Mesothelial cell of epicardium (in vitro differentiated cells): ENCODE data around the gene STK36. TPM values are rescaled to one million over a fixed set of nuclear protein-coding genes. Genes with fewer than 3 reads are reported as not detected.
A peak's percentile ranks its signal among the peaks of the same experiment; 100 is the strongest.

Source experiments
- DNase-seq, 2 experiments: peaks; one replicate each; pipeline ENCODE4 v3.0.0; 2021; ENCODE audit warnings: low spot score in 2 of 2; ENCODE audit not compliant: unreplicated experiment in 2 of 2
- H3K27ac Mint-ChIP-seq: 2 replicates; pipeline ENCODE4 v1.8.0; 2021; ENCODE audit warnings: mixed read lengths
- H3K27me3 Mint-ChIP-seq: 2 replicates; pipeline ENCODE4 v1.8.0; 2021; ENCODE audit warnings: low read depth, mixed read lengths
- H3K36me3 Mint-ChIP-seq: 2 replicates; pipeline ENCODE4 v1.8.0; 2021; ENCODE audit warnings: mixed read lengths
- H3K4me1 Mint-ChIP-seq: 2 replicates; pipeline ENCODE4 v1.8.0; 2021; ENCODE audit warnings: mixed read lengths
- H3K4me3 Mint-ChIP-seq: 2 replicates; pipeline ENCODE4 v1.8.0; 2021; ENCODE audit warnings: mild to moderate bottlenecking, moderate library complexity, mixed read lengths
- H3K9me3 Mint-ChIP-seq: 2 replicates; pipeline ENCODE4 v1.8.0; 2021; ENCODE audit warnings: mixed read lengths
- CTCF ChIP-seq: fragments of 200-600 bp; sonication (generic); IDR thresholded peaks from one replicate; pipeline ENCODE4 v1.5.0; 2021; ENCODE audit warnings: antibody characterized with exemption; ENCODE audit not compliant: unreplicated experiment
- total RNA-seq: library from RNA; stranded (reverse); gene quantifications from 3 replicates; pipeline ENCODE4 v1.2.1, GENCODE V29; 2021

STK36 gene
- total RNA-seq, 1 donor from 2014 or later = 115 TPM

- no peak for DNase-seq
- H3K27me3 Mint-ChIP-seq = no peaks in the 10 kb centered on the region
Measured at GRCh38 chr2:218643751-218644310, 28.1 kb upstream of the STK36 start.

GRCh38 chr2:218644721-218645120 lies 27.2 kb upstream of the STK36 start:
- Mint-ChIP-seq H3K36me3 (peaks cover 40% of the 10 kb centered on the region), H3K27ac (no peak overlapping the region), H3K4me1 (no peaks in the 10 kb centered on the region), H3K27me3 (no peaks in the 10 kb centered on the region), H3K4me3 (no peak overlapping the region), H3K9me3 (no peaks in the 10 kb centered on the region)
- DNase-seq = no peak
- no peak for TF ChIP-seq CTCF

More at GRCh38 chr2:218643751-218644310, 28.1 kb upstream of the STK36 start:
- Mint-ChIP-seq H3K9me3 (no peaks in the 10 kb centered on the region), H3K36me3 (peaks cover 43% of the 10 kb centered on the region), H3K4me3 (no peak overlapping the region), H3K4me1 (no peaks in the 10 kb centered on the region), H3K27ac (no peak overlapping the region)
- TF ChIP-seq CTCF = no peak

GRCh38 chr2:218645126-218645525 lies 26.8 kb upstream of the STK36 start:
- H3K9me3 Mint-ChIP-seq = no peaks in the 10 kb centered on the region
- peaks cover 39% of the 10 kb centered on the region for H3K36me3 Mint-ChIP-seq
- no peak overlapping the region for H3K27ac Mint-ChIP-seq
- TF ChIP-seq CTCF = no peak
- DNase-seq = no peak
- no peaks in the 10 kb centered on the region for H3K27me3 Mint-ChIP-seq
- no peak overlapping the region for H3K4me3 Mint-ChIP-seq
- H3K4me1 Mint-ChIP-seq = no peaks in the 10 kb centered on the region

- Mint-ChIP-seq H3K27me3 (no peaks in the 10 kb centered on the region), H3K4me1 (no peaks in the 10 kb centered on the region), H3K4me3 (no peak overlapping the region), H3K36me3 (peaks cover 34% of the 10 kb centered on the region), H3K27ac (no peak overlapping the region), H3K9me3 (no peaks in the 10 kb centered on the region)
- no peak for DNase-seq
- peak; percentile 69 for TF ChIP-seq CTCF
Measured at GRCh38 chr2:218648088-218648786, 23.6 kb upstream of the STK36 start.

- no peak for DNase-seq
- Mint-ChIP-seq H3K9me3 (no peaks in the 10 kb centered on the region), H3K4me1 (no peaks in the 10 kb centered on the region), H3K27me3 (no peaks in the 10 kb centered on the region), H3K27ac (no peak overlapping the region), H3K36me3 (peaks cover 33% of the 10 kb centered on the region), H3K4me3 (no peak overlapping the region)
- TF ChIP-seq CTCF = peak; percentile 7
Measured at GRCh38 chr2:218648787-218649100, 23.1 kb upstream of the STK36 start.

- TF ChIP-seq CTCF = no peak
- no peaks in the 10 kb centered on the region for H3K27me3 Mint-ChIP-seq
- H3K4me3 Mint-ChIP-seq = no peak overlapping the region
- H3K9me3 Mint-ChIP-seq = no peaks in the 10 kb centered on the region
- peaks cover 17% of the 10 kb centered on the region for H3K4me1 Mint-ChIP-seq
- H3K36me3 Mint-ChIP-seq = peaks cover 3% of the 10 kb centered on the region
- no peak overlapping the region for H3K27ac Mint-ChIP-seq
- no peak for DNase-seq
Measured at GRCh38 chr2:218655751-218656150, 16.1 kb upstream of the STK36 start.
